ENCODE measurements around the gene HSF5.
"Not testable (repeated sequence)": the region's sequence is repeated elsewhere in the genome, so short reads cannot be mapped to it uniquely, and the experiment has no call there.

The HSF5 gene

DNA sequence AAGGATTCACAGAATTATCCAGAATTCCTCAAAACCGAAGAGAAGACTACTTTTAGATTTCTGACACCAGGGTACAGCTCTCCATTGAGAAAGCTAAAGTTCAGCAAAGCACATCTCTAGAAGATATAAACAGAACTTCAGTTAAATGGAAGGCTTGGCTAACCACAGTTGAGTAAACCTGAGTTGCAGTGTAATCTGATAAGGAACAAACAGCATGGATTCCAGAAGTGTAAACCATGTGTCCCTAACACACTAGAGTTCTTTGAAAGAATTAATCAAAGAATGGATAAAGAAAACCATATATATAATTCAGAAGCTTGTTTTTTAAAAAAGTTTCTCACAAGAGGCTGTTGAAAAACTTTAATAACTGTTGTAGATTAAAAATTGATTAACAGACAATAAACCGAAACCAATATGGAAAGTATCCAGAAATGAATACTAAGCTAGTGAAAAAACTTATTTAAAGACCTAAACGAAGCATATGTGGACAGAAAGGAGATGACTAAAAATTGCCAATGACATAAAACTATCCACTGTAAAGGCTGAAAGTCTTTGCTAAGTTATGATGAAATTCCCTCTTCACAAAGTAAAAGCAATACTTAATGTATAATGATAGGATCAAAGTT, 75.1 kb downstream of the HSF5 start:
- DNase-seq (ENCODE audit: low read depth): no peak

DNA sequence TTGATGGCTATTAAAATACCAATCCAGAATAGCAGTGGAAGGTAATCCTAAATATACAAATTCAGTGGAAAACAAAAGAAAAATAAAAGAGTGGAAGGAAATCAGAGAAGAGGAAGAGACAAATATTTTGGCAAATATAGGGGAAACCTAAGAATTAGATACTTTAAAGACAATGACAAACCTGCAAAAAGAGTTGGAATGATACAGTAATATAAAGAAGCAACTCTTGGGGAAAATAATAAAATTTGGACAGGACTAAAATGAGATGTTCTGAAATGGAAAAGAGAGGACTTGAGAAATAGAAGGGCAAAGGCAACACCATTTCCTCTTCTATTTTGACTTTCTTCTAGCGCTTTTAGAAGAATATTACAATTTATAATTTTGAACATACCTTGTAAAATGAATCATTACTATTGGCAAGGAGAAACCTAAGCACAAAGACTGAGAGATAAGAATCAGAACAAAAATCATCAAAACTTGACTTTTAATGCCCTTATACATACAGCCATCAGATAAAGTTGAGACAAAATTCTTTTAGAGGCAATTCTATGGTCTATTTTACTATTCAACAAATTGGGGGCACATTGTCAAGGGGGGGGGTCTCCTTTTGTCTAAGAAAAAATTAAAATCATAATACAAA, 76.0 kb downstream of the HSF5 start:
- DNase-seq (ENCODE audit: low read depth): no peak

DNA sequence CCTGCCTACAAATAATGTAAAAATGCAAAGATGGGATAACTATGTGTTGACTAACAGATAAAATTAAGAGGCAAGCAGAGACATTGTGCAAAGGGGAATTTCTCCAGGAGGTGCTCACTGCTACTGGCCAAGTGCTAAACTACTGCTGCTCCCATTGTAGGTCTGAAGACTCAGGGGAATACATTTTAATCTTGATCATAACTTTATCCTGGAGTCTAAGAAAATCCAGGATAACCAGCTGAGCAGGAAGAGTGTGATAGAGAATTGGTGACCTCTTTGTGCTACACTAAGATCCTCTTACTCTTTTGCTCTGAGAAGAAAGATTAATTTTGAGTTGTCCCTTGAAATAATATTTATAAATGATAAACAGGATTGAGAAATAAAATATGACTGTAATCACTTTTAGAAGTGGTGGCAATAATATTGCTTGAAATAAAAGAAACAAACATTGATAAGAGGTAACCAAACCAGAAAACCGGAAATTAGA, 76.8 kb downstream of the HSF5 start:
- DNase-seq (ENCODE audit: low read depth): no peak

DNA sequence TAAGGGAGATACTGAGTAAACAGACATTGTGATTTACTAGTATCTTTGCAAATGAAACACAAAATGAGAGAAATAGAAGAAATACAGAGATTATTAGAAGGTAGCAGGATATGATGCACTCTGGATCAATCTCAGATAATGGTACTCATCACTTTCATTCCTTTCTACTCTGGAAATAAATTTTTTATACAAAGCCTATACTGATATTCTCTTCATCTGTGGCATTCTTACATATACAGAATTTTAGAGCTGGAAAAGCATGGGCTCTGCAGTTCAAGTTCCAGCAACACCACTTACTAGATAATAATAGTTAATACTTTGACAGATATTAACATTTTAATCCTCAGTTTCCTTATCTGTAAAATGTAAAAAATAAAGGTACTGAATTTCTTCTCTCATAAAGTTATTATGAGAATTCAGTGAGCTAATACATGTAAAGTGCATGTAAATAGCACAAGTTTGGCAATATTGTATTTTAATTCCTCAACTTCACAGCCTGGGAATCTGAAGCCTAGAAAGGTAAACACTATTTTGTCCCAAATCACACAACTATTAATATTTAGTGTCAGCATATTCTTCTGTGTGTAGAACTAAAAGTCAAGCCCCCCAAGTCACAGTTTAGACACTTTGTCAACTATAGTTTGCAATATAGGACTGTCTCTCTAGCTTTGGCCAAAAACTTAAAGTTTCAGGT, 77.3 kb downstream of the HSF5 start:
- DNase-seq (ENCODE audit: low read depth): no peak

DNA sequence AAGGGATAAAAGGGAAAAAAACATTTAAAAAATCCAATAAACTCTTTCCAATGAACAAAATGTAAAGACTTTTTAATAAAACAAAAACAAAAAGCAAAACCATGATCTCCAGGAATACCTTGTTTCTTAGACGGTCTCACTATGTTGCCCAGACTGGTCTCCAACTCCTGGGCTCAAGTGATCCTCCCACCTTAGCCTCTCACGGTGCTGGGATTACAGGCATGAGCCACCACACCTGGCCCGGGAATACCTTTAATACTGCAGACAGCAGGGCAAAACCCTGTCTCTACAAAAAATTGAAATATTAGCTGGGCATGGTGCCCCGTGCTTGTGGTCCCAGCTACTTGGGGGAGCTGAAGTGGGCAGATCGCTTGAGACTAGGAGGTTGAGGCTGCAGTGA, 78.8 kb downstream of the HSF5 start:
- DNase-seq (ENCODE audit: low read depth): no peak

DNA sequence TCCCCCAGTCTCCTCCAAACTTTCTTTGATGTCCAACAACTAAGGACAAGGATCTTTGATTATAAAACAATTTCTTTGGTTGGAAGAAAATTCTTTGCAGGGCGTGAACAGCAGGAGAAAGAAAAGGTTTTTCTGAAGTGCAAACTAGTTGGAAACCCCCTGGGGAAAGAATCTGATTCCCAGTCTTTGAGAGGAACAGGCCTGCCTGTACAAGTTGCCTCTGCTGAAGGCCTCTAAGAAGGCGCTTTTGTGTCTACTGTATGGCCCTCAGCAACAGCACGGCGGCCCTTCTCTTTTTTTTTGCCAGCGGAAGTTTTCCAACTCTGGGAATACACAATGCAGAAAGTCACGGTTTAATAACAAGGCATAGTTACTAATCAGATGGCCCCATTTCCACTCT, 84.9 kb downstream of the HSF5 start:
- no peak for DNase-seq (ENCODE audit: low read depth)

DNA sequence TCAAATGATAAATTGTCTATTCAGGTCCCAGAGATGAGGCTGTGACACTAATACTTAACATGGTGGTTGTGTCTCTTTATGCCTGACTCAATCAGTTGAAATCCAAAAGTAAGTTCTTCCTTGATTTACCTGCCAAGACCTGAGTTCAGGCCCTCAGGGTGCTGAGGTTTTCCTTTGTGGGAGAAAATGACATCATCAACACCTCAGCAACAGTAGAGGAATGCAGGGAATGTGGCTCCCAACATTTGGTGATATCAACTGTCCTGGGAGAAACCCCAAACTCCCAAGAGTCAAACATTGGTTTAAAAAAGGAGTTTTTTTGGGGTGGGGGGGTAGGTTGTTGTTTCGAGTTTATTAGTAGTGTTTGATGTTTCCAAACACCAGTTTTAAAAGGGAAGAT, 85.5 kb downstream of the HSF5 start:
- no peak for DNase-seq (ENCODE audit: low read depth)

DNA sequence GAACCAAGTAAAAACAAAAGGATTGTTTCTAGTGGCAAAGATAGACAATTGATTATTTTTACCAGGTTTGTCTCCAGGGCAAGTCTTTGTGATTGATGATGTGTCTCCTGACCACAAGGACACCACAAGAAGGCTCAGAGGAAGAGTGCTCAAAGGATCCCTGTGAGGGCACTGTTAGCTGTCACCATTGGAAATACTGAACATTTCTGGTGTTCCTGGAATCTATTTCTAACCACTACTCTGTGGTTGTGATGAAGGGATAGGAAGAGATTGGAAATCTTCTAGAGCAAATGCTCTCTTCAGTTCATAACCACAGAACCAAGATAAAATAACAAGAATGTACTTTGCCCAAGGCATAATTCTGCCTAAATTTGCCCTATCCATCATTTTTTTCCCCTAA, 86.2 kb downstream of the HSF5 start:
- no peak for DNase-seq (ENCODE audit: low read depth)

DNA sequence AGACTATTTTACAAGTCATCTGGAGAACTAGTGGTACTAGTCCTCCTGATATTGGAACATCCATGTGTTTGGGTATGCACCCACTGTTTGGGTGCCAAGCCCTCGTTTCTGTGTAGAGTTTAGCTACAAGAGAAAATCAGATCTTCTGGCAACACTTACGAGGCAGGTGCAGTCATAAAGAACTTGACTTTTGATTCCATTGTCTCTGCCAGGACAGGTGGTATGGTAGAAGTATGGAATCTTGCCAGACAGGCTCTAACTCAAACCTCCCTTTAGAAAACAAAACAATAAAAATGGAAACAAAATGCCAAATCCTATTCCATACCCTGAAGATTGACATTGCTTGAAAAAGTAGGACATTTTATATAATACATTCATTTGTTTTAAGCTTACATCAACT, 86.9 kb downstream of the HSF5 start:
- no peak for DNase-seq (ENCODE audit: low read depth)

DNA sequence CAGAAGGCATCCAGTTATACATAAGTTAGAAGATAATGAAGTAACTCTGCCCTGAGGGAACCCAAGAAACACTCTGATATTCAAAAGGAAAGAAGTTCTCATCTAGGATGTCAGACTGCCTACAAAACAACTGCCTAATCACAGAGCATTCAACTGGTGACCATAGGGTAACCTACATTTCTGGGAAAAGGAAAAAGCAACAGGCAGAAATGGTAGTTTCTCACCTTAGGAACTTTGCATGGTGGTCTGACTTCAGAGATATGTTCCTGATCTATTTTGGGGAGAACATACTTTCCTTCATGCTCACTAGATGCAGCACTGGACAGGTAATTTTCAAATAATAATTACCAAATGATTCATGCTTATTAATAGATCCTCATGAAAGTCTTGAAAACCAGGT, 87.4 kb downstream of the HSF5 start:
- DNase-seq (ENCODE audit: low read depth): no peak

DNA sequence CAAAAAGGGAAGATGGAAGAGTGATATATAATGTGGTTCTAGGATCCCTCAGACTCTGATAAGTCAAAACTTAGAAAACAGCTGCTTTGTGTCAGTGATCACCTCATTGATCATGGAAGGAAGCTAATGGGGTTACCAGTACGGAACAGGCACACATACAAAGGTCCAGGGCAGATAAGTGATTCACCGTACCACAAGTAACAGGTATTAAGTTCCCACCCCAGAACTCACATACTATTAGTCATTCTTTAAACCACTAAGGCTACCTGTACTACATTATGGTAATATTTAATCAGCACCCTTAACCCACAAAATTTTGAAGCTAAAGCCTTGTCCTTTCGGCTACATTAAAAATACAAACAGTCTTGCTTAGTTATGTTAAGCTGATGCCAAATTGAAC, 88.2 kb downstream of the HSF5 start:
- no peak for DNase-seq (ENCODE audit: low read depth)

DNA sequence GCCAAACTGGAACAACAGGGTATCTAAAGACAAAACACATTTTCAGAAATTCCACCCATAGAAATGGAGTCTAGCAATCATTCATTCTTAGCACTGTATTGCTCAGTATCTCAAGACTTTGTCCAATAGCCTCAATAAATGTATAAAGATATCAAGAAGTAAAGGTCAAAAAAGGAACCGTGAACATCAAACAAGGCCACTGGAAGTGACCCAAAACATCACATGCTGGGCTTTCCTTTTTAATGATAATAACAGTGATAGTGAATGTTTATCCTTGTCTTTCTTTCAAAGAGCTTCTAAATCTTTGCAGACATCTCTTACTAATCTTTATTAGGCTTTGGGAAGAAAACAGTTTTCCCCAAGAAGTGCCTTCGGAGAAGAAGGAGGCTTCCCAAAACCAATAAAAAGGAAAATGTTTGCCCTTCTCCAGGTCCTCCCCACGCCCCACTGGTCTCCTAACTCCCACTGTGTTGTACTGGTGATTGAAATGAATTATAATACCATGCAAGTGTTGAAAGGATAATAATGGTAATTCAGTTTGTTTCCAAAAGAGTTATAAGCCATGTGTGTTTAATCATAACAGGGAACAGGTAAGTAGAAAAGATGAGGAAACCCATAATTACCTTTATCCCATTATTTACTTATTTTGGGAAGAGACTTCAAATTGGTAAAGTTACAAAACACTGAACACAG, 89.5 kb downstream of the HSF5 start:
- no peak for DNase-seq (ENCODE audit: low read depth)

DNA sequence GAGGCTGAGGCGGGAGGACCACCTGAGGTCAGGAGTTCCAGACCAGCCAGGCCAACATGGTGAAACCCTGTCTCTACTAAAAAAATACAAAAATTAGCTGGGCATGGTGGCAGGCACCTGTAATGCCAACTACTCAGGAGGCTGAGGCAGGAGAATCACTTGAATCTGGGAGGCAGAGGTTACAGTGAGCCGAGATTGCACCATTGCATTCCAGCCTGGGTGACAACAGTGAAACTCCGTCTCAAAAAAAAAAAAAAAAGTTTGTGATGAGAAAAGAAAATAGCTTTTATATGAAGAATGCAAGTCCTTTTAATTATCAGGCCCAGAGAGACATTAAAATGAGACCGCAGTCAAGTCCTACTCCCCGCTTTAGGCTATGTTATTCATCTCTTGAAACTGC, 90.8 kb downstream of the HSF5 start:
- DNase-seq (ENCODE audit: low read depth): not testable (repeated sequence)

DNA sequence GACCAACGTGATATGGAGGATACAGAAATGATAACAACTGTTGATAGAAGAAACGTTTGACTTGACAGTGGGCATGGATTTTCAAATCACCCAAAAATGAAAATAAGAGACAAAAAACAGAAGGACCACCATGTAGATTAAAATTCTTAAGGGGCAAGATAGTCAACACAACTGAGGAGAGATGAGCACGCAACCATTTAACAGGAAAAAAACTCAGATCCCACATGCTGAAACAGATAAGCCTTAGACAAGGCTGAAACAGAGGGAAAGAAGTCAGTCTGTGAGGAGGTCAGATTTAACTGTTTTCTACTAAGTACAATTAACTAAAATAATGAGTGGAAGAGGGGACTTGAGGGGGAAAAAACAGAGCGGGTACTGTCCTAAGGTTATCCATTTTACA, 92.0 kb downstream of the HSF5 start:
- DNase-seq (ENCODE audit: low read depth): no peak

DNA sequence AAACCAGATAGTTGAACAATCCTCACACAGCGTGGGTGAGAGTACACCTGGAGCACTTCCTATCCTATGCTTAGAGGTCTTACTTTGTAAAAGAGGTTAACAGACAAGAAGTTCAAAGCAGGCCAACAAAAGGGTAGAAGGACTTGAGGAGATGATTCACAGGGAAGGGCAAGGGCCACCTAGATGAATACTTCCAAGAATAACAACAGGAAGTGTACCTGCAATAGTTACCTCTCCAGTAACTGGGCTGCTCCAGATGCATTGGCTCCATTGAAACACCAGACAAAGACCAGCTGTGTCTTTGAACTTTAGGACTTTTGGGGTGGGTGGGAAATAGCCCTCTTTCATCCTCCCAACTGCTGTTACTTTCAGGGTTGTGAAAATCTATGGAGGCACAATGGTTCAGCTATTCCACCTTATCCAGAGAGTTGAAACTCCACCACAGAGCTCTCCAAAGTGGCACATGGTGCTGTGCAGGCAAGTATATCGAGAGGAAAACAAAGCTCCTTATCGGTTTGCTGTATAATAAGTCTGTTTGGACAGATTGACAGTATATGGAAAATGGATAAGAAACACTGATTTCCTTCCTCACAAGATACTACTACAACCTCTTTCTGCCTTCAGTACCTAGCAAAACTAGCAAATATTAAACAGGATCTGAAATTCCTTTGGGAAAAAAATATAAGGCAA, 93.5 kb downstream of the HSF5 start:
- no peak for DNase-seq (ENCODE audit: low read depth)

DNA sequence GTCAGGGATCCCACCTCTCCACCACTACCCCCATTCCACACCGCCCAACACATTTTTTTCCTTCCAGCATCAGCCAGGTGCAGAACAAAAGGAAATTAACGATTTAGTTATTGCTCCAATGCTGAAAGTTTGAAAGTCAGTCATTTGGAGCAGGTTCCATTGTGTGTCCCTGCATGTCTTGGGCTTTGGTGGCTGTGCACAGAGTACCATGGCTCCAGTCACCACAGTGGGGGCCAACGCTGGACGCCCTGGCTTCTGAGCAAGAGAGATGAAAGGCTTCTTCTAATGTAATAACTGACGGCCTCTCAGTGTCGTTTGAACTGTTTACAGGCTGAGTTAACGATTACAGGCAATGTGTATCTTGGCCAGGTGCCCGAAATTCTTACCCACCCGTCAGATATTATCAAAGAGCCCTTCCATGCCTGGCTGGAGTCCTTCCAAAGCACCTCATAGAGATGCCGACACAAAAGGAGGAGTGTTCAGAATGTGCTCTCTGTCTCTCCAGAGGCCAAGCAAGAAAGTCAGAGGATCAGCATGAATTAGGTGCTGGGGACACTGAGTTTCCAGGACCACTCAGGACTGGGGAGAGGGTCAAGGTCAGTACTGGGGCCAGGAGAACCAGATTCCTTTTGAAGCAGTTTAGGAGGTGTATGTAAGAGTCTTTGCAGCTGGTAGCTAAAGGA, 96.8 kb downstream of the HSF5 start:
- no peak for DNase-seq (ENCODE audit: low read depth)

DNA sequence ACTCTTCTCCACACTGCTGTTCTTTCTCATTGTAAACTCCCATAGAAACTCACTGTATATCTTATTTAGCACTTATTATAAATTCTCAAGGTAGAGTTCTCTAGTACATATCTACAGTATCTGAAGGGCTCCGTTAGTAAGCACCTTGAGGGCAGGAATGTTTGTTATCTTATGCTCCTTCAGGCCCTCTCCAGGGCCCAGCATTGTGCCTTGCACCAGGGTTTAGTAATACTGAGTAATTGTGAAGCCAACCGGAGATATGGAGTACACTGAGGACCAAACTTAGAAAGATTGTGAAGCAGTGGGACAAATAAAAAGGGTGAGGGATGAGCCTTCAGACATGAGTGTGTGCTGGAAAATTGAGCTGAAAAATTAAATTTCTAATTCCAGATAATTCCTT, 97.3 kb downstream of the HSF5 start:
- DNase-seq (ENCODE audit: low read depth): no peak

DNA sequence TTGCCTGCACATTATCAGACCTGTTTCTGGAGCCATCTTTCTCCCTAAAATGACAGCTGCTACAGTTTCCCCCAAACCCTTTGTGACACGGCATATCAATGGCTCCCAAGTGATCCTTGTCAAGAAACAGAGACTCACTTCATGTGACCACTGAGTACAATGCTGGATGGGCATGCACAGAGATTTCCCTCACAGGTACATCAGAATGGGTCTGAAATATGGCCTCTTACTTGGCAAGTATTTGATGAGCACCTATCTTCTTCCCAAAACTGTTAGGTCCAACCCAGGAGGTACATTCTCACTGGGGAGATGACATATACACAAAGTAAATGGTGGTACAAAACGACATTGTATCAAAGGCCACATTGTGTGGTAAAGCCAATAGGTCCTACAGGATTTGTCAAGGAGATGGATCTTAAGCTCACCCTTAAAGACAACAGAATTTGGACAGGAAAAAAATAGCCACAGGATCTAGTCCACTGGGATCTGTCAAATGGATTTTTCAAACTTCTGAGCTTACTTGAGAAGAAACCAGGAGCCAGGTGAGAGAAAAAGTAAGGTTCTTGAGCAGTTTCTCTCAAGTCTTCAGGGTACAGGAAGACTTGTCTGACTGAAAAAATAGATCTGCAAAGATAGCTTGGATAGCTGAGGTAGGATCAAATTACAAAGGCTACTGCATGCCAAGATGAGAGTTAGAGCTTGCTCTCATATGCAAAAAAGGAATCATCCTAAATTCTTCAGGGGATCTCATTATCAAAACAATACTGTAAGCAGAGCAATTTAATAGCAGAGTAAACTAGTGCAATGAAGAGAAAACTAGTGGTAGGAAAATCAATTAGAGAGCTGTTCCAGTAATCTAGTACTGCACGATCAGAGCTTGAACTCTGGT, 99.7 kb downstream of the HSF5 start:
- DNase-seq (ENCODE audit: low read depth): no peak

DNA sequence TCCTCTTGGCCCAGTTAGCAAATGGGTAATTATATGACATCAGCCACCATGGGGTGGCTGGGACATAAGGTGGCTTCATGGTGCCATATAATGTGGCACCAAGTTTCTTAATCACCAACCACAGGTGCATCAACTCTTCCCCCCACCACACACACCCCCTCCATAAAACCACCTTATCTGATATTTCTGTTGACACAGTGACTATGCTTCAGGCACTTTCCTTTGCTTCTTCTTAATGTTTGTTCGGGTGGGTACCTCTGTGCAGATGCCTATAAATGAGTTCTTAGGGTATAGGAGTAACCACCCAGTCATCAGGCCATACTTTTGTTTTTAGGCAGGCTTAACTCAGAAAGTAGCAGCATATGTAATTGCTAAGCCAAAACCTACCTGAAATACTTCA, 100.4 kb downstream of the HSF5 start:
- no peak for DNase-seq (ENCODE audit: low read depth)

DNA sequence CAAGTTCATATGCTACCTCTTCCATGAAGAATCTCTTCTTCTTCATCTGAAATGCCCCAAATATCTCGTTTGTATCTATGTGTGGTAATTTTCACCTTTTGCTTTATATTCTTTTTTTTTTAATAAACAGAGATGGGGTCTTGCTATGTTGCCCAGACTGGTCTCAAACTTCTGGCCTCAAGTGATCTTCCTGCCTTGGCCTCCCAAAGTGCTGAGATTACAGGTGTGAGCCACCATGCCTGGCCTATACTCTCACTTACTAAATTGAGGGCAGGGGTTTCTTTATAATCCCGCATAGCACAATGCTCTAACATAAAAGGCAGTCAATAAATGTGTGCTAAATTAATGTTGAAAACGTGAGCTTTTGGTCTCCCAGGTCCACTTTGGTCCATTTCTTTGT, 101.5 kb downstream of the HSF5 start:
- DNase-seq (ENCODE audit: low read depth): no peak
